D721Med (cell line): ENCODE results near the gene MARF1.

Source experiments
- DNase-seq: peaks from one replicate; pipeline ENCODE4 v3.0.0; 2011; ENCODE audit warnings: low spot score; ENCODE audit not compliant: insufficient read length
- FAIRE-seq: peaks from 2 replicates; lab custom pipeline; 2011; peaks lifted over from hg19 to GRCh38; lab: Jason Lieb, UNC
- TF ChIP-seq, protein P1 (sequence below): IDR thresholded peaks from 2 replicates; pipeline ENCODE4 v1.5.1; 2012; ENCODE audit warnings: mild to moderate bottlenecking, control low read depth; ENCODE audit not compliant: insufficient read depth; ENCODE audit errors: missing control alignments

Gene MARF1

GRCh38 chr16:15620611-15621195 is 22.3 kb downstream of the MARF1 start:
- no peak for FAIRE-seq
- DNase-seq = no peak
- TF ChIP-seq, protein P1, sequence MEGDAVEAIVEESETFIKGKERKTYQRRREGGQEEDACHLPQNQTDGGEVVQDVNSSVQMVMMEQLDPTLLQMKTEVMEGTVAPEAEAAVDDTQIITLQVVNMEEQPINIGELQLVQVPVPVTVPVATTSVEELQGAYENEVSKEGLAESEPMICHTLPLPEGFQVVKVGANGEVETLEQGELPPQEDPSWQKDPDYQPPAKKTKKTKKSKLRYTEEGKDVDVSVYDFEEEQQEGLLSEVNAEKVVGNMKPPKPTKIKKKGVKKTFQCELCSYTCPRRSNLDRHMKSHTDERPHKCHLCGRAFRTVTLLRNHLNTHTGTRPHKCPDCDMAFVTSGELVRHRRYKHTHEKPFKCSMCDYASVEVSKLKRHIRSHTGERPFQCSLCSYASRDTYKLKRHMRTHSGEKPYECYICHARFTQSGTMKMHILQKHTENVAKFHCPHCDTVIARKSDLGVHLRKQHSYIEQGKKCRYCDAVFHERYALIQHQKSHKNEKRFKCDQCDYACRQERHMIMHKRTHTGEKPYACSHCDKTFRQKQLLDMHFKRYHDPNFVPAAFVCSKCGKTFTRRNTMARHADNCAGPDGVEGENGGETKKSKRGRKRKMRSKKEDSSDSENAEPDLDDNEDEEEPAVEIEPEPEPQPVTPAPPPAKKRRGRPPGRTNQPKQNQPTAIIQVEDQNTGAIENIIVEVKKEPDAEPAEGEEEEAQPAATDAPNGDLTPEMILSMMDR = no peak

DNA sequence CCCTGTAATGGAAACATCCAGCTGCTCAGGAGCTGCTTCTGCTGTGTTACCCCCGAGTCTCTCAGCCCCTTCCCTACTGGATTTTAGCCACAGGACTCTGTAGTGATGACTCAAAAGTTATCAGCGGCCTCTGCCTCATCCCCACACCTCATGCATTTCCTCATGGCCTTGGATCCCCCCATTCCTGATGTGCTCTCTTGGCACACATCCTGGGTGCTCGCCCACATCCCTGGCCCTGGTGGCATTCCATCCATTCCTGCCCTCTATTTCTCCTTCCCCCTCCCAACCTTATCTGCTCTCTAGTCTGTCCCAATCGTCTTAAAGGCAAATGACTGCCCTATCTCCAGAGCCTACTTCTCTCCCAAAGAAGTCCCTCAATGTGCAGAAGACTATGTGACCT is 24.6 kb downstream of the MARF1 start:
- FAIRE-seq = no peak
- TF ChIP-seq, protein P1 = no peak
- DNase-seq = no peak

- TF ChIP-seq, protein P1 = no peak
- FAIRE-seq = no peak
- DNase-seq = no peak
Measured at GRCh38 chr16:15617901-15618300, 25.1 kb downstream of the MARF1 start.

DNA sequence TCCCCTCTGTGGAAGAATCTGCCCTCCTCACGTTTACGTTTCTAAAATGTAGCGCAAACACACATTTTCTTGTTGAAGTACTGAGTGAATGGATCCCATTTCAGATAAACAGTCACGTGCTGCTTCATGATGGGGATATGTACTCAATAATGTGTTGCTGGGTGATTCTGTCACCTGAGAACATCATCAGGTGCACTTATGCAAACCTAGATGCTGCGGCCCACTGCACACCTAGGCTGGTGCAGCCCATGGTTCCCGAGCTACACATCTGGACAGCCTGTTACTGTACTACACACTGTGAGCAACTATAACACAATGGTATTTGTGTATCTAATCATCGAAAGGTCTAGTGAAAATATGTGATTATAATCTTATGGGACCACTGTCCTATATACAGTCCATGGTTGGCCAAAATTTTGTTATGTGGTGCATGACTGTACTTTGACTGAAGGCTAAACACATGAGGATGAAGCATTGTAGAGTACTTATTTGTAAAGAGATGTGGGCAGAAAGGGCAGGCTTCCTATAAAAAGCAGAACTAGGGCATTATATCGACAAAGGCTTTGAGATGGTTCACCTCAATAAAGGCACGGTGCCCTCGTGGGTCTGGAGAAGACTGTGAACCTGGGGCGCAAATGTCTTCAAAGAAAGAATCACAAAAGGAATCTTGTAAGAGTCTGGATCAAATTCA is 26.3 kb downstream of the MARF1 start:
- FAIRE-seq (no peak), DNase-seq (no peak)
- TF ChIP-seq, protein P1 = no peak

GRCh38 chr16:15616012-15616411 is 26.9 kb downstream of the MARF1 start:
- FAIRE-seq (no peak), DNase-seq (no peak)
- TF ChIP-seq, protein P1 = no peak

- no peak for DNase-seq
- TF ChIP-seq, protein P1 = no peak
- FAIRE-seq = no peak
Measured at GRCh38 chr16:15613676-15614075, 29.3 kb downstream of the MARF1 start.

- TF ChIP-seq, protein P1 = no peak
- DNase-seq (no peak), FAIRE-seq (no peak)
Measured at GRCh38 chr16:15611610-15612009, 31.3 kb downstream of the MARF1 start.
